DMS53 (cell line): ENCODE data around the gene ZNF215.
"Not testable (repeated sequence)": the region's sequence is repeated elsewhere in the genome, so short reads cannot be mapped to it uniquely, and the experiment has no call there.

ENCODE experiments used
- DNase-seq: peaks from one replicate; lab custom pipeline; 2025; lab: John Stamatoyannopoulos, UW

Gene ZNF215

DNA sequence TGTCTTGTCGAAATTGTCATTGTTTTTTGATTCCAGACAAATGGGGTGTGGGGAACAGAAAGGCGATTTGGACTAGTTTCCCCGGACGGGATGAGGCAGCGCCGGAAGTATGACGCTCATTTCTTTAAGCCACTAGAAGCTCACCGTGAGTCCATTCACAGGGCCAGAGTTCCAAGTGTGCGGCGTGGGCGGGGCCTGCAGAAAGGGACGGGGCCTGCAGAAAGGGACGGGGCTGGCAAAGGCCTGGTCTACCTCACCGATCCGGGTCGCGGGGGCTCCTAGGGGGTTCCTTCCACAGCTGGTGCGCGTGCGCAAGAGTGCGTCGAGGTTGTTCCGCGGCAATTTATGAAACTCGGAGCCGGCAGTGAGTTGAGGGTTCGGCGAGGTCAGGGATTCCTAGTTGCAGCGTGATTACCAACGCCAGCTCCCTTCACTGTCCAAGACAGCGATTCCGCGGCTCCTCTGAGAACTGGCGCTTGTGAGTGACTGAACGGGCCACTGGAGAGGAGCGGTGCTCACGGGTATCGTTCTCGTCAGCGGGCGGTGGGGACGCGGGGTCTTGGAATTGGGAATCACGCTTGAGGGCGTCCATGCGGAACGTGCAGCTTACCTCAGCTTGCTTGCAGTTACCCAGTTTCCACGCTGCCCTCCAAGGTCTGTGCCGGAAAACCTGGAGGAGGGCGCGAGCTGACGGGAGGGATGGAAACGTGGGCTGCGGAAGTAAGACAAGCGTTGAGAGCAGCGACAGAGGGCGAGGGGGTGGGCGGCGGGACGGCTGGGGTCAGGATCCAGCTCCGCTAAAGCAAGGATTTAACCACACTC, at the start of gene ZNF215:
Gene ZNF215, plus strand, starts transcription at position 219 of the 822 bp plus-strand sequence. CDS start 5,847 bp downstream, outside the sequence.
- peak; percentile 97 for DNase-seq

DNA sequence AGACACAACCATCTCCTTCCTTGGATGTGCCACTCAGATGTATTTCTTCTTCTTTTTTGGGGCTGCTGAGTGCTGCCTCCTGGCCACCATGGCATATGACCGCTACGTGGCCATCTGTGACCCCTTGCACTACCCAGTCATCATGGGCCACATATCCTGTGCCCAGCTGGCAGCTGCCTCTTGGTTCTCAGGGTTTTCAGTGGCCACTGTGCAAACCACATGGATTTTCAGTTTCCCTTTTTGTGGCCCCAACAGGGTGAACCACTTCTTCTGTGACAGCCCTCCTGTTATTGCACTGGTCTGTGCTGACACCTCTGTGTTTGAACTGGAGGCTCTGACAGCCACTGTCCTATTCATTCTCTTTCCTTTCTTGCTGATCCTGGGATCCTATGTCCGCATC, 49.3 kb upstream of the ZNF215 start:
- no peak for DNase-seq

DNA sequence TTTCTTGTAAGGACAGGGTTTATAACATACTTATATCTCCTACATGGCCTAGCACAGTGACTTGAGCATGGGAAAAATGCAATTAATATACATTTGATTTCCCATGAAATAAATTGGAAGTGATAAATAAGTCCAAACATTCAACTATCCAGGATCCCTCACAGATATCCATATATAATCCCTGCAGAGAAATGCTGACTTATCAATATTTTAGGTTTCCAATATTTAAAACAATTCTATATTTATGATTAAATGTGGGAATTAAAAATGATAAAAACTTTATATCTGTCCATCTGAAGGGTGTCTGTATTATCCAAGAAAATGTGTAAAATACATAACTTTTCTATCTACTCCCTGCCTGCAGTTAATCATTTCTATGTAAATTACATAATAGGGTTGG, 43.5 kb upstream of the ZNF215 start:
- no peak for DNase-seq

DNA sequence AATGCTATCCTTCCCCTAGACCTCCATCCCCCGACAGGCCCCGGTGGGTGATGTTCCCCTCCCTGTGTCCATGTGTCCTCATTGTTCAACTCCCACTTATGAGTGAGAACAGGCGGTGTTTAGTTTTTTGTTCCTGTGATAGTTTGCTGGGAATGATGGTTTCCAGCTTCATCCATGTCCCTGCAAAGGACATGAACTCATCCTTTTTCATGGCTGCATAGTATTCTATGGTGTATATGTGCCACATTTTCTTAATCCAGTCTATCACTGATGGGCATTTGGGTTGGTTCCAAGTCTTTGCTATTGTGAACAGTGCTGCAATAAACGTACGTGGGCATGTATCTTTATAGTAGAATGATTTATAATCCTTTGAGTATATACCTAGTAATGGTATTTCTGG, 38.5 kb upstream of the ZNF215 start:
- not testable (repeated sequence) for DNase-seq

DNA sequence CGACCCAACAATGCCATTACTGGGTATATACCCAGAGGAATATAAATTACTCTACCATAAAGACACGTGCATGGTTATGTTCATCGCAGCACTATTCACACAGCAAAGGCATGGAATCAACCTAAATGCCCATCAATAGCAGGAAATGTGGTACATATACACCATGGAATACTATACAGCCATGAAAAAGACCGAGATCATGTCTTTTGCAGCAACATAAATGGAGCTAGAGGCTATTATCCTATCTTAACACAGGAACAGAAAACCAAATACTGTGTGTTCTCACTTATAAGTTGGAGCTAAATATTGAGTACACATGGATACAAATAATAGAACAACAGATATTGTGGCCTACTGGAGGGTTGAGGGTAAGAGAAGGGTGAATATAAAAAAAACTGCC, 37.4 kb upstream of the ZNF215 start:
- no peak for DNase-seq

DNA sequence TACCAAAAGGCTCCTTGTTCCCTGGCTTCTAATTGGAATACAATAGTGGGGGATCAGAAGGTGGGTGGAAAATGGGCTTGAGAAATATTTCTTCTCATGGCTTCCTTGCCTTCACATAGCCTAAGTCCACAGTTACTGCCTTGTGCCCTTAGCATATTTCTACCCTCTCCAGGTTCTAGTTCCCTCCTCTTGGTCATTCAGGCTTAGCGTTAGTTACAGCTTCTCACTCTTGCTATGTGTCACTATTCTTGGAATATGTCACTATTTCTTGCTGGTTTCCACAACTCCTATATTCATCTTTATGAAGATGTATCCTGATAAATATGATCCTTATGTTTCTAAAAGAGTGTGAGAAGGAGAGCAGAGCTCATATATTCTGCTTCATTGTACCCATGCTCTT, 36.4 kb upstream of the ZNF215 start:
- no peak for DNase-seq

DNA sequence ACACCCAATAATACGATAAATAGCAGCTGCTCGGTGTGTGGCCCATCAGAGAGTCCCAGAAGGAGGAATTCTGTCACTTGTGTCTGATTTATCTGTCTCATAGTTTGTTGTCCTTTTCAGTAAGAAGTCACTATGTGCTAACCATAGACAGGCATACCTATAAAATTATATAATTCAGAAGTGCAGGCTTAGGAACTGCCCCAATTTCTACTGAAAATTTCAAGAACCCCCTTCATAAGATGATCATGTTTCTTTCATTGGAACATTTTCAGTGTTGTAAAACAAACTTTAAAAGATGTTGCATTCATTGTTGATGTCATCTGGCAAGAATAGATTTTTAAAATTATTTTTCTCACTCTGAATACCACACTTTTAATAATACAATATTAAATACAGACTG, 33.8 kb upstream of the ZNF215 start, which contains the start of gene OR2D2:
Gene OR2D2, minus strand, starts transcription at position 101 of the 400 bp plus-strand sequence. Its CDS starts 0 bp downstream, at position 101.
- no peak for DNase-seq

DNA sequence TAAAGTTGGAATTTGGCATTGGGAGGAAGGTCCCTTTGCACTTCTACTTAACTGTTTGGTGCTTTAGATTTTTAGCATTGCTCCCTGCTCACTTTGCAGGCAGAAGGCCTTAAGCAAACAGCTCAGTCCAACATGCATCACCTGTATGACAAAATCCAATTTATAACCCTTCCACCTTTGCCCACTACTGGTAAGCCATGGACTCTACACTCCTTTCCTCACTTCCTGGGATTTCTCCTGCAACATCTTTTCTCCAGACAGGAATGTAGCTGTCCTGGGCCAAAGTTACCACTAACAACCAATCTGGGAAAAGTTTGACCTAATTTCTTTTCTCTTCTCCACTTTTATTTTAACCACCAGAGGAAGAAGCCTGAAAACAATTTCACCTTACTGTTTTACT, 32.1 kb upstream of the ZNF215 start:
- DNase-seq = peak; percentile 37

DNA sequence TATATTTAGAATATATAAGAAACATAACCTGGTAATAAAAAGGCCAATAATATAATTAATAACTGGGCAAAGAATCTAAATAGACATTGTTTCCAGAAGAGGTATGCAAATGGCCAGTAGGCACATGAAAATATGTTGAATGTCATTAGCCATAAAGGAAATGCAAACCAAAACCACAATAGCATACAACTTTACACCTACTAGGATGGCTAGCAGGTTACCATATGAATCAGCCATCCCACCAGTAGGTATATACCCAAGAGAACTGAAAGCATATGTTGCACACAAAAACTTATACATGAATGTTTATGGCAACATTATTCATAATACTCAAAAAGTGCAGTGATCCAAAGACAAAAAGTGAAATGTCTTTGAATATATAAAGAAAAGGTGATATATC, 31.2 kb upstream of the ZNF215 start:
- no peak for DNase-seq

DNA sequence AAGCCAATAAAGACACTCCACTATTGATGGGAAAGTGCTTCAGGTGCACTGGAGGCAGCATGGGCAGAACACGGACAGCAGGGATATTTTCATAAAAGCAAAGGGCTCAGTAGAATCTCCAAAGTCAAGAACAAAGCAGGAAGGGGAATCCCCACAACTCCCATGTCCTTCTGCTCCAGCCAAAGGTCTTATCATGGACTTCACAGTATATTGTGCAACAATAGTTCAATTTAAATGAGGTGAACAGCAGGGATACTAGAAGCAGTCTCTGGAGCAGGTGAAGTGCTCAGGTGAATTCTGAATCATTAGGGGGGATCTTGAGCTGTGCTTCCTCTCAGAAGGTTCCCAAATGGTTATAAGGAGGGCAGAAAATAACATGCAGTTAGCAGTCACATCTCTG, 27.3 kb upstream of the ZNF215 start:
- DNase-seq = no peak

DNA sequence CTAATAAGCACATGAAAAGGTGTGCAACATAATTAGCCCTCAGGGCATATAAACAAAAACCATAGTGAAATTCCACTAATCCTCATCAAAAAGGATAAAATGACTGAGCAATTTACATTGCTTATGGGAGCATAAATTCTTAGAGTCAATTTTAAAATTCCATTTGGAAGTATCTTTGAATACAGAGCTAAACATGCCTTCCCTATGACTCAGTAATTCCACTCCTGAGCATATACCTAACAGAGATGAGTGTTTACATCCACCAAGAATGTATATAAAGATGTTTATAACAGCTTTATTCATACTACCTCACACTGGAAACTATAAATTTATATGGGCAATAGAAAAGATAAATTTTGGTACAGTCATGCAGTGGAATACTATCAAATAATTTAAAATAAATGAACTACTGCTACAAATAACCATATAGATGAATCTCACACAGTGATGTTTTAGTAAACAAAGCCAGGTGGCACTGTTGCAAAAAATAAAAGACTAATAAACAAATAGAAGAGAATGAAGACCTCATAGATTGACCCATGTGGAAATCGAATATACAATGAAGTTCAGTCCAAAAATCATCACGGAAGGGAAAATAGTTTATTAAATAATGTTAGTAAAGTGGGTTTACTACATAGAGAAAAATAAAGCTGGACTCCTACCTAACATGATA, 25.8 kb upstream of the ZNF215 start:
- DNase-seq = peak; percentile 46

DNA sequence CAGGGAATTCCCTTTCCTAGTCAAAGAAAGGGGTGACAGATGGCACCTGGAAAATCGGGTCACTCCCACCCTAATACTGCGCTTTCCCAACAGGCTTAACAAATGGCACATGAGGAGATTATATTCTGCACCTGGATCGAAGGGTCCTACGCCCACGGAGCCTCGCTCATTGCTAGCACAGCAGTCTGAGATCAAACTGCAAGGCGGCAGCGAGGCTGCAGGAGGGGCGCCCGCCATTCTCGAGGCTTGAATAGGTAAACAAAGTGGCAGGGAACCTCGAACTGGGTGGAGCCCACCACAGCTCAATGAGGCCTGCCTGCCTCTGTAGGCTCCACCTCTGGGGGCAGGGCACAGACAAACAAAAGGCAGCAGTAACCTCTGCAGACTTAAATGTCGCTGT, 21.4 kb upstream of the ZNF215 start:
- not testable (repeated sequence) for DNase-seq

DNA sequence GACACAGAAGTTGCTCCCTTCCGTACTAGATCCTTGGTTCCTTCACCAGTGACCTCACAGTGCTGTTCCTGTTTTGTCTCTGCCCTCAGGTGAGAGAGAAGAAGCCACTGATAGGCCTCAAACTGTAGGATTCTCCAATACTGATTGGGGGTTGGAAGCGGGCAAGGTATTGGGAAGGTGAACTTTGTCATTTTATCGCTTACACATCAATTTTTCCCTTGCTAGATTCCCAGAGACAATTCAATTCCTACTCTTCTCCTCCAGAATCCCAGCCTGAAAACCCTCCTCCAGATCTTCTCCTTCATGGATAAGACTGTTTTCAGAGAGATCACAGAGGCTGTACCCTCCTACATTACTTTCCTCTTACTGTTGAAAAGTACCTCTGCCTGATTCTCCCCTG, 14.8 kb upstream of the ZNF215 start:
- DNase-seq = no peak

DNA sequence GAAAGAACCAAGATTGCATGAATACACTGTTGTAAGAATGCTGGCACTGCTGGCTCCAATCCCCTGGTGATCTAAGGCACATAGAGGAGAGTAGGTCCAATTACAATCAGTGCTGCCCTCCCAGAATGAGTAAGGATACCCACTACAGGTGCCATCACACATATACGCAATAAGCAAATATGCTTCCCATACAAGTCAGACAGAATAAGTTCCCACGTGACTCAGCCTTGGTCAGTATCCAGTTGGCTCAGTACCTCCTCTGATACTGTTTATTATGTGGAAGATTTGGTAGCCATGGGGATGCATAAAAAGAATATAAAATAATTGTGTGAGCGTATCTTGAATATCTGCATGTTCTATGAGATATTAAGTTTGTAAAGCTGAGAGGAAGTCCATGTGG, 14.3 kb upstream of the ZNF215 start:
- no peak for DNase-seq

DNA sequence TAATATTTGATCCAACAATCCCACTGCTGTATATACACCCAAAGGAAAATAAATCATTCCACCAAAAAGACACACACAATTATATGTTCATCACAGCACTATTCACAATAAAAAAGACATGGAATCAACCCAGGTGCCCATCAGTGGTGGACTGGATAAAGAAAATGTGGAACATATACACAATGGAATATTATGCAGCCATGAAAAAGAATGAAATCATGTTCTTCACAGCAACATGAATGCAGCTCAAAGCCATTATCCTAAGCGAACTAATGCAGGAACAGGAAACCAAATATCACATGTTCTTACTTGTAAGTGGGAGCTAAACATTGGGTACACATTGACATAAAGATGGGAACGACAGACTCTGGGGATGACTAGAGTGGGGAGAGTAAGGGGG, 6.5 kb upstream of the ZNF215 start:
- no peak for DNase-seq

DNA sequence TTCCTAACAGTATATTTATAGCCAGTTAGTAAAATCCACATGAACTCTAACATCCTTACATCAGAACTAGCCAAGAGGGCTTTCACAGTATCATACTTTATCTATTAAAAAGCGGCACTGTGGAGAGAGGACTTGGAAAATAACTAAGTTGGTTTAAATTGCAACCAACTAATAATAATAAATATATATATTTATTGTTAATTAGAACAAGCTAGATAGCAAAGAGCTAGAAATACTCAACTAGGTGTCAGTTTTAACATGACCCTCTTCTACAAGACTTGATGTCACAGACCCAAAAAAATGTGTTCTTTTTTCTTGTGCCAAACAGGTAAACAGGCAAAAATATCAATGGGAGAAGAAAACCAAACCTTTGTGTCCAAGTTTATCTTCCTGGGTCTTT, 5.5 kb upstream of the ZNF215 start, which contains the start of gene OR2D3:
Gene OR2D3, plus strand, starts transcription at position 301 of the 400 bp plus-strand sequence. Its CDS starts 0 bp downstream, at position 301.
- no peak for DNase-seq

DNA sequence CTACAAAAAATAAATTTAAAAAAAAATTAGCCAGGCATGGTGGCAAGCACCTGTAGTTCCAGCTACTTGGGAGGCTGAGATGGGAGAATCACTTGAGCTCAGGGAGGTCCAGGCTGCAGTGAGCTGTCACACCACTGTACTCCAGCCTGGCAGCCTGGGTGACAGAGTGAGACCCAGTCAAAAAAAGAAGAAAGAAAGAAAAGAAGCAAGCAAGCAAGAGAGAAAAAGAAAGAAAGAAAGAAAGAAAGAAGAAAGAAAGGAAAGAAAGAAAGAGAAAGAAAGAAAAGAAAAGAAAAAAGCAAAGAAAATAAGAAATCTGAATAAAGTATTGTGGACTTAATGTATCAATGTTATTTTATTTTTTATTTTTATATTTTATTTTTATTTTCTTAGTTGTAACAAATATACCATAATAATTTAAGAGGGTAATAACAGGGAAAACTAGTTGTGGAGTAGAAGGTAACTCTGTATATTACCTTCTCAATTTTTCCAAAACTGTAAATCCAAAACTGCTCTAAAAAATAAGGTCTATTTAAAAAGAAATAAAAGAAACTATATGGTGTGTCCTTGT, 1.1 kb upstream of the ZNF215 start:
- no peak for DNase-seq

DNA sequence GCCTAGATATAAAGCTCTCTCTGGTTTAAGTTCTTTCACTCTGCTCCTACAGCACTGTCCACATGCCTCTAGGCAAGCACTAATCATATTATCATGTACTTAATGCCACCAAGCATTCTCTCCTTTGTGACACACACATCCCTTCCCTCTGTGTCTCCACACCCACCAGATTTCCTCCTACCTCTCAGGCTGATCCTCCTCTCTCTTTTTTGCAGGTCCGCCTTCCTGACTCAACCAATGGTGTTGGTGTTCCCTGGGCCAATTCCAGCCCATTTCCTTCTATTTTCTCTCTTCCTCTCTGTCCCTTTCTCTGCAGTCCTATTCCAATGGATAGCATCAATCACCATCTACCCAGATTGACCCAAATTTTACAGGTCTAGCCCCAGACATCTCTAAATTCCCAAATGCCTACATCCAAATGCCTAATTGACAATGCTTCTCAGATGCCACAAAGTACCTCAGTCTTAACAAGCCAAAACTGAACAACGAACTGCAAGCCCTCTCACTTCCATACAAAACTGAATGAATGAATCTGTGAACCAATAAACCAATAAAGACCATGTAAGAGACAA, 504 bp upstream of the ZNF215 start:
- DNase-seq = peak; percentile 90

DNA sequence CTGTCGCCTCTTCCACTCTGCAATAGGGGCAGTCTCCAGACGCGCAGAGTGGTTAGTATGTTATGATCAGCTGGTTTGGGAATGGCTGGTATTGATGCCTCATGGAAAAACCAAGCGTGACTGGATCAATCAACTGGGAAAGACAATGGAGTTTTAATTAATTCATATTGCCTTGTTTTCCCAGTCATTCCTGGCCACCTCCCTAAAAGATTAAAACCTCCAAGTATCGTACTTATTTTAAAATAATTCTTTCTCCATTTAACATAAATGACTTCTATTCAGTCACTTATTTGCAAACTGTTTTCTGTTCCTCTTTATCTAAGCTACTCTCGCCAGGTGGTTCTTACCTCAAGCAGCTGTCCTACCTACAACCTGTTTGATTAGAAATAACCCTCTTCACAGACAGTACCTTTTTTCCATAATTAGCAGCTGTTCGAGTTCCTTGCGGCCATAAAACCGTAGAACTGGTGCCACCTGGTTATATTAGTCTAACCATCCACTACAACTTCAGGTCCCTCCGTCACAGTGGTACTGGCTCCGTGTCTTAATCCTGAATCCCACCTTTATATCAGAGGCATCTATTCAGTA, 898 bp downstream of the ZNF215 start:
- DNase-seq = peak; percentile 76

DNA sequence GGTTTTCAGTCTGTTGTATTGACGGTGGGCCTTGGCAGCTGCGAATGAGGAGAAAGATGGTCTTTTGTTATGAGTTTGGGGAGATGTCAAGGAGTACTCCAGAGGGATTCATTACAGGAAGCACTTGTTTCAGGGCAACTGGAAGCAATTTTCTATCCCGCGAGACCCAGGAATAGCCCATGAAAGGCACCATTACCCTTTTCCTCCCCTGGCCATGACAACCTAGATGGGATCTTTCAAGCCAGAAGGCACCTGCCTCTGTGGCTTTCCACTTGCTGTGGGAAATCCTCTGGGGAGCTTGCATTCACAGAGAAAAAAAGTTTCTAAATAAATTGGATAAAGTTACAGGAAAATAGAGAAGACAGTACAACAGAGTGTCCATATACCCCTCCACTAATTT, 2.7 kb downstream of the ZNF215 start:
- DNase-seq = no peak

DNA sequence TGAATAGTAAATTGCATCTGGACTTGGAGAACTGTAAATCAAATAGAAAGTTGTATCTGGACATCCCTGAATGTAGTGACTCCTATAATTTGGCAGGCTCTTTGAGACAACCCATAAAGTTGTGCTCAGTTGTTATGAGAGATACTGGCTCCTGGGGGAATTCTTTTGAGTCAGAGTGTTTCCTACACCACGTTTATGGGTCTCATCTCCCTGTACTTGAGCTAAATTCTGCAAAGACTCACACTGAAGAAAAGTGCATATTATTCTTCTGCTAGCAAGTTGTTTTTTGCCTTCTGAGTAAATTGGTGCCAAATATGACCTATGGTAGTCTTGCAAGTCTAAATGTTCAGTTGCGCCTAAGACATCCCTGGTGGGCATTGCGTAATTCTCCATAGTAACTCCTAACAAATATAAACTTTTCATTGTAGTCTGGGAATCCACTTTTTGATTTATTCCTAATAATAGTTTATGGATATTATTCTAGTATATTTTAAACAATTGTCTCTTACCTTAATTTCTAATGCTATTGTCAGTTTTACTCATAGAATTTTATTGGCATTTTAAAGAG, 5.0 kb downstream of the ZNF215 start:
- no peak for DNase-seq

DNA sequence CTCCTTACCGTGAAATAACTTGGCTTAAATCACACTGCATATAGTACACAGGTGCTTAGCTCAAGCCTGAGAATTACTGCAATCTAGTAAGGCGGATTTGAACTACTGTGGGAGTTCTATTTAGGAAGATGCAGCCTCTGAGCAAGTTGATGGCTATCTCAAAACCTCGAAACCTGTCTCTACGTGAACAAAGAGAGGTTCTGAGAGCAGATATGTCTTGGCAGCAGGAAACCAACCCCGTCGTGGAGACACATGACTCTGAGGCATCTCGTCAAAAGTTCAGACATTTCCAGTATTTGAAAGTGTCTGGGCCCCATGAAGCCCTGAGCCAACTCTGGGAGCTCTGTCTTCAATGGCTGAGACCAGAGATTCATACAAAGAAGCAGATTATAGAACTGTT, 5.9 kb downstream of the ZNF215 start:
- DNase-seq = no peak
